SK-N-SH treated with all-trans-retinoic acid at 6 μM for 48 hours (cell line): ENCODE data around the gene DOCK4.

Experiments
- ATAC-seq: fragments of 200-7000 bp; cut with Tn5 transposase; 3 replicates; pipeline ENCODE4 v1.9.1; 2020; ENCODE audit warnings: mild to moderate bottlenecking, moderate library complexity
- ARNTL ChIP-seq: fragments of 450-650 bp; formaldehyde crosslinking; IDR thresholded peaks from 2 replicates; pipeline ENCODE4 v1.5.0; 2020; ENCODE audit warnings: low read depth, mild to moderate bottlenecking, moderate library complexity, borderline replicate concordance
- BACH2 ChIP-seq: fragments of 250-450 bp; sonication (Bioruptor Pico); IDR thresholded peaks from 2 replicates; pipeline ENCODE4 v1.9.0; 2021; ENCODE audit warnings: mild to moderate bottlenecking, borderline replicate concordance
- CREB5 ChIP-seq: fragments of 250-450 bp; sonication (Bioruptor Pico); IDR thresholded peaks from 2 replicates; pipeline ENCODE4 v1.5.1; 2020; ENCODE audit warnings: low read depth, mild to moderate bottlenecking, moderate library complexity
- CSDC2 ChIP-seq: fragments of 250-450 bp; sonication (Bioruptor Pico); IDR thresholded peaks from 2 replicates; pipeline ENCODE4 v1.5.0; 2020; ENCODE audit warnings: mild to moderate bottlenecking, moderate library complexity
- CSRNP3 ChIP-seq: fragments of 250-450 bp; sonication (Bioruptor Pico); IDR thresholded peaks from 2 replicates; pipeline ENCODE4 v1.5.1; 2021; ENCODE audit warnings: mild to moderate bottlenecking, moderate library complexity
- ESRRG ChIP-seq: fragments of 250-450 bp; sonication (Bioruptor Pico); IDR thresholded peaks from 2 replicates; pipeline ENCODE4 v1.6.1; 2021; ENCODE audit warnings: mild to moderate bottlenecking
- GLIS3 ChIP-seq: fragments of 250-450 bp; sonication (Bioruptor Pico); IDR thresholded peaks from 2 replicates; pipeline ENCODE4 v1.5.0; 2020; ENCODE audit warnings: mild to moderate bottlenecking, moderate library complexity
- ISL1 ChIP-seq: fragments of 250-450 bp; sonication (Bioruptor Pico); IDR thresholded peaks from 2 replicates; pipeline ENCODE4 v2.1.2; 2022; ENCODE audit warnings: mild to moderate bottlenecking, moderate library complexity
- OSR1 ChIP-seq: fragments of 250-450 bp; sonication (Bioruptor Pico); IDR thresholded peaks from 2 replicates; pipeline ENCODE4 v1.8.0; 2022; ENCODE audit warnings: moderate library complexity, mild to moderate bottlenecking, inconsistent platforms
- PATZ1 ChIP-seq: fragments of 250-450 bp; sonication (Bioruptor Pico); IDR thresholded peaks from 2 replicates; pipeline ENCODE4 v1.8.0; 2020; ENCODE audit warnings: mild to moderate bottlenecking, moderate library complexity, borderline replicate concordance
- POU6F1 ChIP-seq: fragments of 250-450 bp; sonication (Bioruptor Pico); IDR thresholded peaks from 2 replicates; pipeline ENCODE4 v1.8.0; 2021; ENCODE audit warnings: low read depth, mild to moderate bottlenecking, moderate library complexity, borderline replicate concordance
- PPARA ChIP-seq: fragments of 250-450 bp; sonication (Bioruptor Pico); IDR thresholded peaks from 2 replicates; pipeline ENCODE4 v1.5.0; 2020; ENCODE audit warnings: mild to moderate bottlenecking, borderline replicate concordance
- RARB ChIP-seq: fragments of 250-450 bp; sonication (Bioruptor Pico); IDR thresholded peaks from 2 replicates; pipeline ENCODE4 v1.8.0; 2021; ENCODE audit warnings: mild to moderate bottlenecking, moderate library complexity
- SNAI2 ChIP-seq: fragments of 250-450 bp; sonication (Bioruptor Pico); IDR thresholded peaks from 2 replicates; pipeline ENCODE4 v1.5.0; 2020; ENCODE audit warnings: mild to moderate bottlenecking, moderate library complexity
- TCF4 ChIP-seq: fragments of 250-450 bp; sonication (Bioruptor Pico); IDR thresholded peaks from 2 replicates; pipeline ENCODE4 v1.8.0; 2021; ENCODE audit warnings: mild to moderate bottlenecking, moderate library complexity, borderline replicate concordance
- TSHZ2 ChIP-seq: fragments of 250-450 bp; sonication (Bioruptor Pico); IDR thresholded peaks from 2 replicates; pipeline ENCODE4 v1.5.0; 2020; ENCODE audit warnings: mild to moderate bottlenecking, moderate library complexity
- ZFP3 ChIP-seq: fragments of 250-450 bp; sonication (Bioruptor Pico); IDR thresholded peaks from 2 replicates; pipeline ENCODE4 v1.5.0; 2020; ENCODE audit warnings: mild to moderate bottlenecking, moderate library complexity
- ZFP30 ChIP-seq: fragments of 450-650 bp; formaldehyde crosslinking; IDR thresholded peaks from 2 replicates; pipeline ENCODE4 v1.5.0; 2022; ENCODE audit warnings: mild to moderate bottlenecking, moderate library complexity
- ZNF565 ChIP-seq: fragments of 450-650 bp; formaldehyde crosslinking; conservative IDR thresholded peaks from 2 replicates; pipeline ENCODE4 v1.5.0; 2020; ENCODE audit warnings: low read depth, mild to moderate bottlenecking, moderate library complexity
- ZNF70 ChIP-seq: fragments of 450-650 bp; formaldehyde crosslinking; IDR thresholded peaks from 2 replicates; pipeline ENCODE4 v1.5.0; 2020; ENCODE audit warnings: mild to moderate bottlenecking, moderate library complexity

Gene DOCK4

GRCh38 chr7:112056409-112056808 lies 149.8 kb downstream of the DOCK4 start:
- TF ChIP-seq ISL1 (peak; percentile 55), ESRRG (CRISPR knock-in tag) (no peak)
- no peak for ATAC-seq

GRCh38 chr7:112053737-112054069 lies 152.5 kb downstream of the DOCK4 start:
- TF ChIP-seq GLIS3 (no peak), PPARA (CRISPR knock-in tag) (no peak), ARNTL (no peak)
- ATAC-seq = no peak

- TF ChIP-seq ZNF565 (CRISPR knock-in tag) (no peak), ESRRG (CRISPR knock-in tag) (no peak), CSRNP3 (no peak), TCF4 (CRISPR knock-in tag) (no peak), POU6F1 (CRISPR knock-in tag) (no peak), BACH2 (CRISPR knock-in tag) (no peak), ZFP3 (CRISPR knock-in tag) (no peak), SNAI2 (CRISPR knock-in tag) (no peak), OSR1 (CRISPR knock-in tag) (no peak), ZNF70 (no peak), GLIS3 (no peak), TSHZ2 (CRISPR knock-in tag) (no peak), CREB5 (CRISPR knock-in tag) (no peak), PPARA (CRISPR knock-in tag) (no peak), ISL1 (no peak), RARB (CRISPR knock-in tag) (no peak), ARNTL (no peak), CSDC2 (CRISPR knock-in tag) (no peak), ZFP30 (CRISPR knock-in tag) (no peak), PATZ1 (CRISPR knock-in tag) (no peak)
- TF ChIP-seq, all 23 proteins: peak for 0
Measured at GRCh38 chr7:112052993-112053736, 153.0 kb downstream of the DOCK4 start.

GRCh38 chr7:112052498-112052897 lies 153.7 kb downstream of the DOCK4 start:
- ATAC-seq = no peak
- TF ChIP-seq CSDC2 (CRISPR knock-in tag) = no peak
- TF ChIP-seq, all 23 proteins: peak for 0

More at GRCh38 chr7:112052993-112053736, 153.0 kb downstream of the DOCK4 start:
- no peak for ATAC-seq
